Measurements from ENCODE around the gene HOXC5.

HOXC5 gene

DNA sequence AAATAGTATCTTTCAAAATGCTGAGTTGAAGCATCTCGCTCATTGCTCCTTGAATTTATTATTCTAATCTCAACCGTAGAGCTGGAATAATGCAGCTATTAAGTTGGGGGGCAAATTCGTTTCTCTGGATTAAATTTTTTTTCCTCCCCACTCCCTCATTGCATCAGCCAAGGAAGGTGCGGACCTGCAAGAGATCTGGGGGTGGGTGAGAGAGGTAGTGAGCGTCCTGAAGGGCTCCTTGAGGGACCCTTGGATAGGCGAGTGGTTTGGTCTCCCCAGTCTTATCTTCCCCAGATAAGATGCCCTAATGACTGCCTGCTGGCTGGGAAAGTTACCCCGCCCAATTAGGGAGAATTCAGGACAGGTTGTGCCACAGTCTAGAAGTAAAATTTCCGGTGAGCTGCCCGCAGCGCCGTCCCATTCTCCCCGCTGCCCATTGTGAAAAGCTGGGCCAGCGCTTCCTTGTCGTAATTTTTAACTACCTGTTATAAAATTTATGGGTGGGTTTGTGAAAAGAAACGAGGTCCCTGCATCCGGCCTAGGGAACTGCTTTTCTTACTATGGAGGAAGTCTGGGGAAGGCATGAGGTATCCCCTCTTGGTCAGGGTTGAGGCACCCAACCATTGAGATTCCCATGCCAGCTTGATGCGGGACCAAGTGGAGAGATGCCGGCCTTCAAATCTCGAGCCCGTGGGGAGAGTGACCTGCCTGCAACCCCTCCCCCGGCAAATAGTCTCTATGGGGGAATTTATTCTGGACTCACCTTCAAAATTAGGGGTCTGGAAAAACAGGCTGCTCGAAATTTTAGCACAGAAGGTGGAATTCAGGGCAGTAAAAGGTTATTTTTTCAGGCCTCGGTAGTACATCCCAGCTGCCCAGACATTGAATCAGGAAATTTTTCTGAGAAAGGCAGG lies 17.6 kb upstream of the HOXC5 start:
- Histone ChIP-seq H3K9ac (ENCODE audit: low read depth in 1 of 2, low read length in 2 of 2) (no peak overlapping the region), H3K4me3 (ENCODE audit: low read depth in 1 of 2, low read length in 2 of 2) (no peak overlapping the region), H3K27me3 (ENCODE audit: control insufficient read depth in 1 of 2, insufficient read depth in 2 of 2, low read length in 2 of 2) (peaks cover 79 to 90% of the 10 kb centered on the region in 2 donors), H3K27ac (ENCODE audit: low read depth, low read length) (no peak overlapping the region), H3K9me3 (ENCODE audit: control insufficient read depth in 1 of 2, low read length in 2 of 2) (no peaks in the 10 kb centered on the region), H3K36me3 (ENCODE audit: control insufficient read depth in 1 of 2, insufficient read depth in 2 of 2, low read length in 2 of 2) (no peaks in the 10 kb centered on the region), H3K4me1 (ENCODE audit: control insufficient read depth in 1 of 2, insufficient read depth in 2 of 2, low read length in 2 of 2) (peaks cover 3 to 6% of the 10 kb centered on the region in 2 donors)

DNA sequence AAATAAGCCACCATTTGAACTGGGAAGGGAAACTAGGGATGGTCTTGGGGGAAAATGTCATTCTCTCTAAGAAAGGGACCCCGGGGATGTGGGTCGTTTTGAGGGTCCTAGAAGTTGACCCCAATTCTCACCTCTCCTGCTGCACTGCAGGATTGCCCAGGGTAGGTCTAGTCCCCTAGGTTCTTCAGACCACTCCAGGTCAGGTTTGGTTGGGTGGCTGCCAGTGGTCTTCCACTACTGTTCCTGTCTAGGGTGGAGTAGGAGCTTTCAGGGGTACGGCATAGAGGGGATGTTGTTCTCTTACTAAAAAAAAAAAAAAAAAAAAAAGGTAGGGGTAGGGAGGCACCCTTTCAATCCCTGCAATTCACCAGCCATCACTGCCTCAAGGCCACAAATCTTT lies 16.8 kb upstream of the HOXC5 start:
- Histone ChIP-seq H3K4me1 (ENCODE audit: control insufficient read depth in 1 of 2, insufficient read depth in 2 of 2, low read length in 2 of 2) (peaks cover 3 to 6% of the 10 kb centered on the region in 2 donors), H3K9ac (ENCODE audit: low read depth in 1 of 2, low read length in 2 of 2) (no peak overlapping the region), H3K9me3 (ENCODE audit: control insufficient read depth in 1 of 2, low read length in 2 of 2) (no peaks in the 10 kb centered on the region), H3K27ac (ENCODE audit: low read depth, low read length) (no peak overlapping the region), H3K4me3 (ENCODE audit: low read depth in 1 of 2, low read length in 2 of 2) (no peak overlapping the region), H3K27me3 (ENCODE audit: control insufficient read depth in 1 of 2, insufficient read depth in 2 of 2, low read length in 2 of 2) (peaks cover 72 to 90% of the 10 kb centered on the region in 2 donors), H3K36me3 (ENCODE audit: control insufficient read depth in 1 of 2, insufficient read depth in 2 of 2, low read length in 2 of 2) (no peaks in the 10 kb centered on the region)

DNA sequence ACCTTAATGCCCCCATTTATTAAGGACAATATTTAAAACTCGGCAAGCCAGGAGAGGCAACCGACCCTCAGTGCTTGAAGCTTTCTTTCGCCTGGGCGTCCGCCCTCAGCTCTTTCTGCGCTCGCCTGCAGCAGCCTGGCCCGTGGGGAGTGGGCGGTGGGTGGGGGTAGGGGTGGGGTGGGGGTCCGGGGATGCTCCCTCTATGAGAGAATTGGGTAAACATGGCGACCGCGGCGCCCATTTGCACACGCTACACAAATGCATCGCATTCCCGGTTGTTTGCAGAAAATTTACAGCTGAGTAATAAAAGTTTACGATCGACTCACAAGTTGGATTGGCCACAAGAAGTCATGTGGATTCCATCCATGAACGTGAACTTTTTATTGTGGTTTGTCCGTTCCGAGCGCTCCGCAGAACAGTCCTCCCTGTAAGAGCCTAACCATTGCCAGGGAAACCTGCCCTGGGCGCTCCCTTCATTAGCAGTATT lies 16.3 kb upstream of the HOXC5 start:
- Histone ChIP-seq H3K9ac (ENCODE audit: low read depth in 1 of 2, low read length in 2 of 2) (no peak overlapping the region), H3K27me3 (ENCODE audit: control insufficient read depth in 1 of 2, insufficient read depth in 2 of 2, low read length in 2 of 2) (peaks cover 72 to 90% of the 10 kb centered on the region in 2 donors), H3K4me1 (ENCODE audit: control insufficient read depth in 1 of 2, insufficient read depth in 2 of 2, low read length in 2 of 2) (peaks cover 3 to 6% of the 10 kb centered on the region in 2 donors), H3K36me3 (ENCODE audit: control insufficient read depth in 1 of 2, insufficient read depth in 2 of 2, low read length in 2 of 2) (no peaks in the 10 kb centered on the region), H3K9me3 (ENCODE audit: control insufficient read depth in 1 of 2, low read length in 2 of 2) (no peaks in the 10 kb centered on the region), H3K27ac (ENCODE audit: low read depth, low read length) (no peak overlapping the region), H3K4me3 (ENCODE audit: low read depth in 1 of 2, low read length in 2 of 2) (no peak overlapping the region)

DNA sequence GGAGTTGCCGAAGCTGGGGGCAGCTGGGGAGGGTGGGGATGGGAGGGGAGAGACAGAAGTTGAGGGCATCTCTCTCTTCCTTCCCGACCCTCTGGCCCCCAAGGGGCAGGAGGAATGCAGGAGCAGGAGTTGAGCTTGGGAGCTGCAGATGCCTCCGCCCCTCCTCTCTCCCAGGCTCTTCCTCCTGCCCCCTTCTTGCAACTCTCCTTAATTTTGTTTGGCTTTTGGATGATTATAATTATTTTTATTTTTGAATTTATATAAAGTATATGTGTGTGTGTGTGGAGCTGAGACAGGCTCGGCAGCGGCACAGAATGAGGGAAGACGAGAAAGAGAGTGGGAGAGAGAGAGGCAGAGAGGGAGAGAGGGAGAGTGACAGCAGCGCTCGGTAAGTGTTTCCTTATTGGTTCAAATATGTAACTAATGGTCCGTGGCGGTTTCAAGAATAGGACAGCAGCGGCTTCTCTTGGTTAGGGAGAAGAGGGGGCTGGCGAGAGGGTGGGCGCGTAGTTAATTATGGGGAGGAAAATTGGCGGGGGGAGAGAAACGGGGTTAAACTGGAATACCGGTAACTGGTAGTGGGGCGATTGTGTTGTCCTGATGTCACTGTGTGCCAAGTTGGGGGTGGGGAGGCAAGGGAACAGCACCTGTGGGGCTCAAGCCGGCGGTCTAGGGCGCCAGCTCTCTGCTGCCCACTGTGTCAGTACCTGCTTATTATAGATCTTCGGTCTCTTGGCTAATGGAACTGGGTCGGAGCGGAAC lies 15.6 kb upstream of the HOXC5 start:
- no peaks in the 10 kb centered on the region for H3K36me3 ChIP-seq (ENCODE audit: control insufficient read depth in 1 of 2, insufficient read depth in 2 of 2, low read length in 2 of 2)
- H3K9me3 ChIP-seq (ENCODE audit: control insufficient read depth in 1 of 2, low read length in 2 of 2), result no peaks in the 10 kb centered on the region
- H3K4me3 ChIP-seq (ENCODE audit: low read depth in 1 of 2, low read length in 2 of 2), result peak overlapping the region; percentile 45 to 59
- no peak overlapping the region for H3K9ac ChIP-seq (ENCODE audit: low read depth in 1 of 2, low read length in 2 of 2)
- H3K27me3 ChIP-seq (ENCODE audit: control insufficient read depth in 1 of 2, insufficient read depth in 2 of 2, low read length in 2 of 2), result peaks cover 74 to 91% of the 10 kb centered on the region in 2 donors
- peaks cover 3 to 6% of the 10 kb centered on the region in 2 donors for H3K4me1 ChIP-seq (ENCODE audit: control insufficient read depth in 1 of 2, insufficient read depth in 2 of 2, low read length in 2 of 2)
- no peak overlapping the region for H3K27ac ChIP-seq (ENCODE audit: low read depth, low read length)

DNA sequence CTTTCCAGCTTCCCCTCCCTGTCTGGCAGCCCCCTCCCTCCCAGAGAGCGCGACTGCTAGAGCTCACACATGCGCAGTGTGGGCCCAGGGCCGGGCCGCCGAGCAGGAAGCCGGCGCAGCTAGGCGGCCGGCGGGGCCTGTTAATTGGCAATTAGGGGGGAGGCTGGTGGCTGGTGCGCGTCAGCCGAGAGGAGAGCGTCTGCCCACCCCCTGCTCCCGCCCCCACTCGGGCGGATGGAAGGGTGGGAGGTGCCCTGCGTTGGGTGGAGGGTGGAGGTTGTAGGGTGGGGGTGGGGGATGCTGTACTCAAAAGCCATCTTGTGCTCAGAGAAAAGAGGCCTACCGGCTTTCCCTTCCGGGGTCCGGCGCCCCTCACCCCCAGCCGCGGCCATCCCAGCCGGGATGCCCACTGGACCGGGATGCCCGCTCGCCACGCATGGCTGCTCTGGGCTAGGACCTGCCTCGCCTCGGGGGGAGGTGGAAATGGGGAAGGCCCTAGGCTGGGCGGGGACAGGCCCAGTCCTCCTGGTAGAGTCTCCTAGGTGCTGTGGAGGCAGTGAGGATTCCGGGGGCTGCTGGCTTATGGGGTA lies 14.9 kb upstream of the HOXC5 start:
- Histone ChIP-seq H3K27me3 (ENCODE audit: control insufficient read depth in 1 of 2, insufficient read depth in 2 of 2, low read length in 2 of 2) (peaks cover 76 to 95% of the 10 kb centered on the region in 2 donors), H3K36me3 (ENCODE audit: control insufficient read depth in 1 of 2, insufficient read depth in 2 of 2, low read length in 2 of 2) (no peaks in the 10 kb centered on the region), H3K9ac (ENCODE audit: low read depth in 1 of 2, low read length in 2 of 2) (peak overlapping the region in 1 of 2 donors; percentile 32), H3K4me3 (ENCODE audit: low read depth in 1 of 2, low read length in 2 of 2) (peak overlapping the region; percentile 45 to 59), H3K9me3 (ENCODE audit: control insufficient read depth in 1 of 2, low read length in 2 of 2) (no peaks in the 10 kb centered on the region), H3K4me1 (ENCODE audit: control insufficient read depth in 1 of 2, insufficient read depth in 2 of 2, low read length in 2 of 2) (peaks cover 3 to 6% of the 10 kb centered on the region in 2 donors), H3K27ac (ENCODE audit: low read depth, low read length) (peak overlapping the region; percentile 8)

DNA sequence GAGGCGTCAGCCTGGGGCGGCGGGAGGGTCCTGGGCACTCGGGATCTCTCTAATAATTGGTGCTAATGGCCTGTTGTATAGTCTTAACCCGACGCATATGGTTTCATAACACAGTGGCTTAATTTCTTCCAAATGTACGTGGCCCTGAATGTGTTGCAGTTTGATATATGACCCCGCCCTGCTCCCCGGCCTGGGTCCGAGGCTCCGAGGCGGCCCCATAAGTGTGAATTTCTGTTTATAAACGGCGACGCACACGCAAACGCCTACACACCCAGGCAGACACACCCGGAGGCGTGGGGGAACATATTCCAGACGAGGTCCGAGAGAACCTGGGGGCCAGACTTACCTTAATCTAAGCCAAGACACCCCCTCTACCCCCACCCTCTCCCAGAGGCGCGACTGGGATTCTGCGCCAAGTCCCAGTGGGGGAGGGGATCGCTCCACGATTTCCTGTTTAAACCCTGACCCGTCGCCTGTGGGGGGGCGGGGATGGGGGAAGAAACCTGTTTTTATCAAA lies 14.3 kb upstream of the HOXC5 start:
- Histone ChIP-seq H3K4me1 (ENCODE audit: control insufficient read depth in 1 of 2, insufficient read depth in 2 of 2, low read length in 2 of 2) (peaks cover 3 to 6% of the 10 kb centered on the region in 2 donors), H3K9ac (ENCODE audit: low read depth in 1 of 2, low read length in 2 of 2) (no peak overlapping the region), H3K4me3 (ENCODE audit: low read depth in 1 of 2, low read length in 2 of 2) (peak overlapping the region; percentile 15 to 59), H3K36me3 (ENCODE audit: control insufficient read depth in 1 of 2, insufficient read depth in 2 of 2, low read length in 2 of 2) (no peaks in the 10 kb centered on the region), H3K9me3 (ENCODE audit: control insufficient read depth in 1 of 2, low read length in 2 of 2) (no peaks in the 10 kb centered on the region), H3K27ac (ENCODE audit: low read depth, low read length) (peak overlapping the region; percentile 8), H3K27me3 (ENCODE audit: control insufficient read depth in 1 of 2, insufficient read depth in 2 of 2, low read length in 2 of 2) (peaks cover 76 to 95% of the 10 kb centered on the region in 2 donors)

DNA sequence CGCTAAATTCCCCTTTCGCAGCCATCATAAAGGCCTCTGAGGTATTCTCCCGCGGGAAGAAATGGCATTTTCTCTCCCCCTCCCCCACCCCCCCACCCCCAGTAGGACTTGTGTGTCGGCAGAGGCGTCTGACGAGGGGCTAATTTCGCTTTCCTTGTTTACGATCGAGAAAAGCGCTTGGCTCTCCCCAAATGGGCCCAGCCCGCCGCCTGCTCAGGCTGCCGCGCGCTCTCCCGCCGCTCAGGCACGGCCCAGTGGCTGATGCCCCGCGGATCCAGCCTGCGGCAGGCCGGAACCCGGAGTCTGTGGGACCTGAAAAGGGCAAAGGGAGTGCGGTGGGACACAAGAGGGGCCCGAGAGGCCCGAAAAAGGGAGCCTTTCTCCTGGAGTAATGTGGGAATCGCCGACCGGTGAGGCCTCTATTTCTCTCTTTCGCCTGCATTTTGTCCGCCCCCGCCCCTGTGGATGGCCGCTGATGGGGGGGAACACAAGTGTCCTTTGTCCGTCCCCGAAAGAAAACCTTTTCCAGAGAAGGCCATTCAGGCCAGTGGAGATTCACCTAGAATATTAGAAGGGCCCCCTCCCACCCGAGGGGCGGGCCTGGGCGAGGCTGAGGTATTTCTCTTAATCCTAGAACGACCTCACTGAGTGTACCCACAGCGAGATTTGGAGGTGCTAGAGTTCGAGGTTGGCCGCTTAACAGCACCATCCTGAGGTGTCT lies 13.6 kb upstream of the HOXC5 start:
- no peak overlapping the region for H3K4me3 ChIP-seq (ENCODE audit: low read depth in 1 of 2, low read length in 2 of 2)
- no peaks in the 10 kb centered on the region for H3K36me3 ChIP-seq (ENCODE audit: control insufficient read depth in 1 of 2, insufficient read depth in 2 of 2, low read length in 2 of 2)
- no peak overlapping the region for H3K9ac ChIP-seq (ENCODE audit: low read depth in 1 of 2, low read length in 2 of 2)
- no peak overlapping the region for H3K27ac ChIP-seq (ENCODE audit: low read depth, low read length)
- H3K9me3 ChIP-seq (ENCODE audit: control insufficient read depth in 1 of 2, low read length in 2 of 2), result no peaks in the 10 kb centered on the region
- H3K27me3 ChIP-seq (ENCODE audit: control insufficient read depth in 1 of 2, insufficient read depth in 2 of 2, low read length in 2 of 2), result peaks cover 76 to 95% of the 10 kb centered on the region in 2 donors
- H3K4me1 ChIP-seq (ENCODE audit: control insufficient read depth in 1 of 2, insufficient read depth in 2 of 2, low read length in 2 of 2), result peaks cover 3 to 6% of the 10 kb centered on the region in 2 donors

DNA sequence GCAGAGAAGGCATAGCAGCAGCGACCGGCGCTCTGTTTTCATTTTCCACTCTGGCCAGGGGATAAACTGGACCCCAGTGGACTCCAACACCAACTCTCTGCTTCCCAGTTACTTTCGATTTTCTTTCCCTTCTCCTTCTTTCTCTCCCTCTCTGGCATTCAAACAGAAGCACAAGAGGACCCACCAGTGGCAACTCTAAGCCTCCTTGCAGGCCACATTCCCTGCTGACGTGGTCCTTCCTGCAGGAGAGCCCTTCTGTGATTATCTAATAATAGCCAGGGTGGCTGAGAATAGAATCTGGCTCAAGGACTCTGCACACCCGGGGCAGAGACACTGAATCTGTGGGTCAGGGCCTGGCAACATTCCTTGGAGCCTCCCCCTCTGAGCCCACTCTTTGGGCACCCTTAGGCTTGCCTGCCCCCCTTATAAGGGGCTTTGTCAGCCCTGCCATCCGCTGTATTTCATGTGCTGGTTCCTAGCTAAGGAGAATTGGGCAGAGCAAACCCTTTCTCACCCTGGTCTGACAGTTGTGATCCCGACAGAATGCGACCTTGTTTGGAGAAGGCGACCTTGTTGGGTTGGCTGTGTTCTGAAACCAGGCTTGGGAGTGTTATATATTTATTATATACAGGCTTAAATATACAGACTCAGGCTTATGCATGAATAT lies 12.8 kb upstream of the HOXC5 start:
- H3K4me3 ChIP-seq (ENCODE audit: low read depth in 1 of 2, low read length in 2 of 2), result no peak overlapping the region
- H3K27ac ChIP-seq (ENCODE audit: low read depth, low read length), result no peak overlapping the region
- H3K9ac ChIP-seq (ENCODE audit: low read depth in 1 of 2, low read length in 2 of 2), result no peak overlapping the region
- H3K36me3 ChIP-seq (ENCODE audit: control insufficient read depth in 1 of 2, insufficient read depth in 2 of 2, low read length in 2 of 2), result no peaks in the 10 kb centered on the region
- H3K4me1 ChIP-seq (ENCODE audit: control insufficient read depth in 1 of 2, insufficient read depth in 2 of 2, low read length in 2 of 2), result peaks cover 3 to 6% of the 10 kb centered on the region in 2 donors
- H3K9me3 ChIP-seq (ENCODE audit: control insufficient read depth in 1 of 2, low read length in 2 of 2), result no peaks in the 10 kb centered on the region
- peaks cover 76 to 95% of the 10 kb centered on the region in 2 donors for H3K27me3 ChIP-seq (ENCODE audit: control insufficient read depth in 1 of 2, insufficient read depth in 2 of 2, low read length in 2 of 2)
